Measurements from ENCODE around the gene CPOX. TPM values are rescaled to one million over a fixed set of nuclear protein-coding genes. Genes with fewer than 3 reads are reported as not detected.

Gene CPOX
- total RNA-seq, 2 experiments from 2014 or later, result 7.0 to 10.5 TPM

- TF ChIP-seq CTCF (IDR thresholded peaks at IDR 0.05), result no peak
- H3K36me3 Mint-ChIP-seq (ENCODE audit: low read depth), result no peaks in the 10 kb centered on the region
- H3K9me3 Mint-ChIP-seq, result no peaks in the 10 kb centered on the region
- POLR2A ChIA-PET, result interaction anchor here (1.2 to 6.3 kb wide), 2 partner anchors 14 to 28 kb away, joined by 3 to 57 read pairs; partner anchors contain the start of gene CLDND1
- H3K4me3 Mint-ChIP-seq, result no peak overlapping the region
- Histone ChIP-seq H3K27ac (ENCODE audit: low read depth in 1 of 2, low read length in 2 of 2) (no peak overlapping the region), H3K27me3 (ENCODE audit: control insufficient read depth in 1 of 2, insufficient read depth in 2 of 2, low read length in 2 of 2) (no peaks in the 10 kb centered on the region), H3K4me3 (ENCODE audit: low read length) (no peak overlapping the region), H3K36me3 (ENCODE audit: insufficient read depth, low read length) (no peaks in the 10 kb centered on the region), H3K4me1 (ENCODE audit: insufficient read depth, low read length) (peaks cover 16% of the 10 kb centered on the region), H3K9me3 (ENCODE audit: control insufficient read depth in 1 of 2, insufficient read depth in 1 of 2, low read length in 2 of 2) (no peaks in the 10 kb centered on the region)
- ATAC-seq (ENCODE audit: poor library complexity) (no peak), DNase-seq (no peak)
- intact Hi-C loops (cut with DNase I, micrococcal nuclease), result no loop called here
- no peaks in the 10 kb centered on the region for H3K27me3 Mint-ChIP-seq
- H3K4me1 Mint-ChIP-seq (ENCODE audit: low read depth), result peaks cover 36% of the 10 kb centered on the region
- no peak overlapping the region for H3K27ac Mint-ChIP-seq
- CTCF ChIA-PET, result interaction anchor here (0.9 kb wide), 1 partner anchor 10 kb away, joined by 3 read pairs; no protein-coding TSS in a partner anchor
These were observed 42.2 kb downstream of the CPOX start for GRCh38 chr3:98551236-98551635.

GRCh38 chr3:98550833-98551232 lies 42.6 kb downstream of the CPOX start:
- Histone ChIP-seq H3K4me3 (ENCODE audit: low read length) (no peak overlapping the region), H3K9me3 (ENCODE audit: control insufficient read depth in 1 of 2, insufficient read depth in 1 of 2, low read length in 2 of 2) (no peaks in the 10 kb centered on the region), H3K27ac (ENCODE audit: low read depth in 1 of 2, low read length in 2 of 2) (no peak overlapping the region), H3K27me3 (ENCODE audit: control insufficient read depth in 1 of 2, insufficient read depth in 2 of 2, low read length in 2 of 2) (no peaks in the 10 kb centered on the region), H3K36me3 (ENCODE audit: insufficient read depth, low read length) (no peaks in the 10 kb centered on the region), H3K4me1 (ENCODE audit: insufficient read depth, low read length) (peaks cover 16% of the 10 kb centered on the region)
- DNase-seq (no peak), ATAC-seq (ENCODE audit: poor library complexity) (no peak)
- Mint-ChIP-seq H3K36me3 (ENCODE audit: low read depth) (no peaks in the 10 kb centered on the region), H3K9me3 (no peaks in the 10 kb centered on the region), H3K27ac (no peak overlapping the region), H3K27me3 (no peaks in the 10 kb centered on the region), H3K4me1 (ENCODE audit: low read depth) (peaks cover 32% of the 10 kb centered on the region), H3K4me3 (no peak overlapping the region)
- ChIA-PET POLR2A (interaction anchor here (1.2 kb wide), 1 partner anchor 28 kb away, joined by 3 read pairs; the partner anchor contains the start of gene CLDND1), CTCF (interaction anchor here (0.9 kb wide), 1 partner anchor 10 kb away, joined by 3 read pairs; no protein-coding TSS in a partner anchor)
- intact Hi-C loops (cut with DNase I, micrococcal nuclease), result no loop called here
- TF ChIP-seq CTCF (IDR thresholded peaks at IDR 0.05), result no peak

- no peak for TF ChIP-seq CTCF (IDR thresholded peaks at IDR 0.05)
- intact Hi-C loops (cut with DNase I, micrococcal nuclease), result no loop called here
- Histone ChIP-seq H3K4me3 (ENCODE audit: low read length) (no peak overlapping the region), H3K9me3 (ENCODE audit: control insufficient read depth in 1 of 2, insufficient read depth in 1 of 2, low read length in 2 of 2) (no peaks in the 10 kb centered on the region), H3K4me1 (ENCODE audit: insufficient read depth, low read length) (peaks cover 11% of the 10 kb centered on the region), H3K27me3 (ENCODE audit: control insufficient read depth in 1 of 2, insufficient read depth in 2 of 2, low read length in 2 of 2) (no peaks in the 10 kb centered on the region), H3K27ac (ENCODE audit: low read depth in 1 of 2, low read length in 2 of 2) (no peak overlapping the region), H3K36me3 (ENCODE audit: insufficient read depth, low read length) (no peaks in the 10 kb centered on the region)
- H3K4me1 Mint-ChIP-seq (ENCODE audit: low read depth), result peaks cover 16% of the 10 kb centered on the region
- DNase-seq (no peak), ATAC-seq (ENCODE audit: poor library complexity) (no peak)
- H3K4me3 Mint-ChIP-seq, result no peak overlapping the region
- ChIA-PET POLR2A (interaction anchor here (1.0 kb wide), 1 partner anchor 24 kb away, joined by 3 read pairs; no protein-coding TSS in a partner anchor), CTCF (no interaction called here)
- no peaks in the 10 kb centered on the region for H3K9me3 Mint-ChIP-seq
- no peaks in the 10 kb centered on the region for H3K27me3 Mint-ChIP-seq
- H3K36me3 Mint-ChIP-seq (ENCODE audit: low read depth), result no peaks in the 10 kb centered on the region
- no peak overlapping the region for H3K27ac Mint-ChIP-seq
These were observed 44.9 kb downstream of the CPOX start for GRCh38 chr3:98548544-98548943.

Measured in CD4-positive, alpha-beta T cell (primary cell).